H1 (cell line): ENCODE measurements around the gene KRT78. TPM values are rescaled to one million over a fixed set of nuclear protein-coding genes. Genes with fewer than 3 reads are reported as not detected.

Source experiments
- CTCF ChIA-PET: fragments of 300-600 bp; sonication (Branson Sonifier 250); formaldehyde crosslinking; loops from one replicate; lab custom pipeline; 2021; ENCODE audit not compliant: partially characterized antibody; lab: Charles Lee
- POLR2A ChIA-PET: fragments of 300-600 bp; sonication (Branson Sonifier 250); formaldehyde crosslinking; loops from one replicate; lab custom pipeline; 2021; ENCODE audit warnings: inconsistent platforms; ENCODE audit not compliant: partially characterized antibody; lab: Charles Lee
- DNase-seq, 2 experiments: peaks; one replicate each; pipeline versions ENCODE4 v3.0.0 to v3.0.0-alpha.2; 2010 to 2022; ENCODE audit warnings: low spot score in 2 of 2, low read depth in 1 of 2, mixed read lengths in 1 of 2
- FAIRE-seq: peaks from 2 replicates; lab custom pipeline; 2011; peaks lifted over from hg19 to GRCh38; lab: Jason Lieb, UNC
- H2AFZ ChIP-seq: 2 replicates; pipeline ENCODE4 v1.8.1; 2012; ENCODE audit warnings: low read length, inconsistent platforms
- H2AK5ac ChIP-seq: 2 replicates; pipeline ENCODE4 v1.6.1; 2013; ENCODE audit warnings: low read depth, low read length
- H2BK120ac ChIP-seq: replicated peaks from 2 replicates; pipeline ENCODE3; 2013; ENCODE audit warnings: low read depth, low read length, inconsistent platforms
- H2BK12ac ChIP-seq: 2 replicates; pipeline ENCODE4 v1.6.1; 2013; ENCODE audit warnings: low read depth, low read length
- H2BK15ac ChIP-seq: 2 replicates; pipeline ENCODE4 v1.6.1; 2013; ENCODE audit warnings: low read length
- H2BK20ac ChIP-seq: 2 replicates; pipeline ENCODE4 v1.6.1; 2013; ENCODE audit warnings: low read length
- H2BK5ac ChIP-seq: 2 replicates; pipeline ENCODE4 v1.6.1; 2013; ENCODE audit warnings: low read depth, low read length
- H3K14ac ChIP-seq: 2 replicates; pipeline ENCODE4 v1.6.1; 2013; ENCODE audit warnings: inconsistent platforms; ENCODE audit not compliant: insufficient read length
- H3K18ac ChIP-seq: 2 replicates; pipeline ENCODE4 v1.6.1; 2013; ENCODE audit warnings: low read length; ENCODE audit errors: extremely low read depth
- H3K23ac ChIP-seq: 2 replicates; pipeline ENCODE4 v1.6.1; 2013; ENCODE audit warnings: inconsistent platforms; ENCODE audit not compliant: insufficient read length
- H3K23me2 ChIP-seq: 2 replicates; pipeline ENCODE4 v1.6.1; 2013; ENCODE audit warnings: low read depth, low read length
- H3K27ac ChIP-seq: 2 replicates; pipeline ENCODE4 v1.6.1; 2011; ENCODE audit warnings: low read depth, low read length, inconsistent platforms
- H3K27me3 ChIP-seq, 4 experiments: replicated peaks in 1 of 4; 1 replicate in 1 of 4; 2 replicates in 3 of 4; pipeline versions ENCODE4 v1.6.1 to v1.8.1; 2011 to 2013; ENCODE audit warnings: low read length in 3 of 4, mild to moderate bottlenecking in 3 of 4, inconsistent platforms in 2 of 4, mixed read lengths in 2 of 4, moderate library complexity in 1 of 4; ENCODE audit not compliant: control insufficient read depth in 3 of 4, insufficient read depth in 3 of 4; ENCODE audit errors: extremely low read depth in 1 of 4
- H3K36me3 ChIP-seq, 4 experiments: 2 replicates each; pipeline versions ENCODE4 v1.6.1 to v1.8.1; 2011 to 2013; ENCODE audit warnings: mild to moderate bottlenecking in 4 of 4, low read length in 3 of 4, moderate library complexity in 2 of 4, control low read depth in 1 of 4, inconsistent platforms in 1 of 4; ENCODE audit not compliant: insufficient read depth in 4 of 4, control insufficient read depth in 2 of 4
- H3K4ac ChIP-seq: replicated peaks from 2 replicates; pipeline ENCODE3; 2013; ENCODE audit warnings: low read length, low read depth, mixed read lengths, inconsistent platforms; ENCODE audit not compliant: insufficient read length
- H3K4me1 ChIP-seq, 4 experiments: replicated peaks in 1 of 4; 1 replicate in 1 of 4; 2 replicates in 3 of 4; pipeline versions ENCODE4 v1.6.1 to v1.8.1; 2011 to 2013; ENCODE audit warnings: low read length in 3 of 4, inconsistent platforms in 2 of 4, mixed read lengths in 1 of 4; ENCODE audit not compliant: insufficient read depth in 4 of 4, control insufficient read depth in 3 of 4
- H3K4me2 ChIP-seq, 2 experiments: 2 replicates each; pipeline versions ENCODE4 v1.6.1 to v1.8.1; 2011 to 2013; ENCODE audit warnings: low read depth in 2 of 2, low read length in 2 of 2, control low read depth in 1 of 2, inconsistent platforms in 1 of 2, mild to moderate bottlenecking in 1 of 2; ENCODE audit not compliant: insufficient read depth in 1 of 2
- H3K4me3 ChIP-seq, 4 experiments: fragments of 200-600, 300-600 bp in 1 of 4; sonication (generic), shearing (Covaris generic), sonication (Bioruptor Twin) in 1 of 4; 2 replicates each; pipeline versions ENCODE4 v1.5.1 to v1.8.1; 2011 to 2016; ENCODE audit warnings: low read length in 4 of 4, low read depth in 3 of 4, control low read depth in 2 of 4, inconsistent platforms in 2 of 4, mild to moderate bottlenecking in 2 of 4, mixed read lengths in 1 of 4, moderate library complexity in 1 of 4; ENCODE audit not compliant: insufficient read depth in 2 of 4; ENCODE audit errors: extremely low read depth in 1 of 4
- H3K56ac ChIP-seq: replicated peaks from 2 replicates; pipeline ENCODE3; 2013; ENCODE audit warnings: low read depth, mild to moderate bottlenecking, mixed read lengths, low read length, inconsistent platforms; ENCODE audit not compliant: insufficient read length
- H3K79me1 ChIP-seq: 2 replicates; pipeline ENCODE4 v1.6.1; 2013; ENCODE audit warnings: low read depth, low read length, control low read depth
- H3K79me2 ChIP-seq, 2 experiments: 2 replicates each; pipeline versions ENCODE4 v1.6.1 to v1.8.1; 2012 to 2013; ENCODE audit warnings: low read length in 2 of 2, mild to moderate bottlenecking in 2 of 2, inconsistent platforms in 1 of 2; ENCODE audit not compliant: insufficient read depth in 2 of 2, control insufficient read depth in 1 of 2
- H3K9ac ChIP-seq, 4 experiments: replicated peaks in 1 of 4; 1 replicate in 1 of 4; 2 replicates in 3 of 4; pipeline versions ENCODE4 v1.6.1 to v1.8.1; 2011 to 2013; ENCODE audit warnings: low read depth in 3 of 4, low read length in 3 of 4, control low read depth in 2 of 4, mild to moderate bottlenecking in 2 of 4, moderate library complexity in 2 of 4, inconsistent platforms in 1 of 4; ENCODE audit errors: extremely low read depth in 1 of 4
- H3K9me3 ChIP-seq, 2 experiments: 2 replicates each; pipeline versions ENCODE4 v1.6.1 to v1.8.1; 2012 to 2013; ENCODE audit warnings: mild to moderate bottlenecking in 2 of 2, moderate library complexity in 2 of 2, control low read depth in 1 of 2, inconsistent platforms in 1 of 2, low read depth in 1 of 2, low read length in 1 of 2, mixed read lengths in 1 of 2; ENCODE audit not compliant: insufficient read depth in 2 of 2
- H4K20me1 ChIP-seq, 2 experiments: replicated peaks in 1 of 2; 2 replicates each; pipeline versions ENCODE3 to v1.8.1; 2011 to 2013; ENCODE audit warnings: inconsistent platforms in 2 of 2, low read length in 2 of 2, mild to moderate bottlenecking in 1 of 2; ENCODE audit not compliant: insufficient read depth in 2 of 2, control insufficient read depth in 1 of 2
- H4K5ac ChIP-seq: 2 replicates; pipeline ENCODE4 v1.6.1; 2013; ENCODE audit warnings: low read length, low read depth, mixed read lengths, inconsistent platforms; ENCODE audit not compliant: insufficient read length
- H4K8ac ChIP-seq: 2 replicates; pipeline ENCODE4 v1.8.0; 2013; ENCODE audit warnings: mild to moderate bottlenecking, moderate library complexity, low read length, inconsistent platforms; ENCODE audit not compliant: insufficient read depth; ENCODE audit errors: extremely low read depth
- H4K91ac ChIP-seq: replicated peaks from 2 replicates; pipeline ENCODE3; 2013; ENCODE audit warnings: low read length, mixed read lengths, inconsistent platforms; ENCODE audit not compliant: insufficient read length
- BRCA1 ChIP-seq: IDR thresholded peaks from 2 replicates; pipeline ENCODE4 v1.6.1; 2012; ENCODE audit warnings: low read depth, low read length, improper control_type of control experiment
- CBX5 ChIP-seq: fragments of 300-800, 300-1000 bp; sonication (generic); IDR thresholded peaks from 2 replicates; pipeline ENCODE4 v1.7.1; 2016; ENCODE audit warnings: antibody characterized with exemption, low read length, low read depth
- JUN ChIP-seq: IDR thresholded peaks from 2 replicates; pipeline ENCODE4 v1.6.1; 2011; ENCODE audit warnings: low read depth, mild to moderate bottlenecking, improper control_type of control experiment, low read length
- KDM4A ChIP-seq: IDR thresholded peaks from one replicate; pipeline ENCODE4 v1.7.1; 2012; ENCODE audit warnings: low read depth, mild to moderate bottlenecking, moderate library complexity, low read length, inconsistent platforms; ENCODE audit not compliant: severe bottlenecking
- KDM5A ChIP-seq: fragments of 200-600 bp; IDR thresholded peaks from 2 replicates; pipeline ENCODE4 v1.7.1; 2012; ENCODE audit warnings: mild to moderate bottlenecking, low read length, inconsistent platforms, mixed read lengths
- MAFK ChIP-seq: IDR thresholded peaks from 2 replicates; pipeline ENCODE4 v1.6.1; 2012; ENCODE audit warnings: low read depth, mild to moderate bottlenecking, improper control_type of control experiment, low read length
- POLR2AphosphoS5 ChIP-seq: IDR thresholded peaks from 2 replicates; pipeline ENCODE4 v1.6.1; 2011; ENCODE audit warnings: low read depth, low read length
- RBBP5 ChIP-seq: IDR thresholded peaks from 2 replicates; pipeline ENCODE4 v1.7.1; 2012; ENCODE audit warnings: low read depth, mild to moderate bottlenecking, inconsistent platforms, low read length, moderate library complexity, borderline replicate concordance
- SIRT6 ChIP-seq: IDR thresholded peaks from one replicate; pipeline ENCODE4 v1.7.1; 2012; ENCODE audit warnings: low read length, inconsistent platforms
- WGBS, 2 experiments: shearing (Covaris generic) in 1 of 2; methylation state at CpG; one replicate each; pipeline versions ENCODE4 v1.1.6 to v1.1.7; 2013 to 2015; ENCODE audit warnings: low lambda C conversion rate in 2 of 2, mixed read lengths in 2 of 2, inconsistent platforms in 1 of 2, low coverage in 1 of 2, missing lambda C conversion rate in 1 of 2; ENCODE audit not compliant: insufficient replicate concordance in 2 of 2, insufficient coverage in 1 of 2, insufficient read length in 1 of 2; ENCODE audit errors: extremely low coverage in 1 of 2, missing lambda C conversion rate in 1 of 2; 5-methylcytosine and 5-hydroxymethylcytosine counted together
- polyA plus RNA-seq, 7 experiments: library from polyadenylated mRNA; depleted of rRNA in 3 of 7; stranded (reverse) in 5 of 7; unstranded in 2 of 7; fragments of >200 nt in 5 of 7; fragments of 200-250 nt in 2 of 7; gene quantifications; 1 replicate in 5 of 7; 2 replicates in 1 of 7; 4 replicates in 1 of 7; pipeline versions ENCODE4 v1.2.1 to v1.2.3, GENCODE V29; 2011 to 2013; ENCODE audit warnings: missing spikeins in 2 of 7, mixed read lengths in 2 of 7
- total RNA-seq: library from RNA; stranded (reverse); fragmentation: NEBNext Ultra II Directional; extraction: Animal tissue kit (Norgen Biotek cat#: 25700); gene quantifications from 2 replicates; pipeline ENCODE4 v1.2.1, GENCODE V29; 2021

Gene KRT78
- total and polyA plus RNA-seq, 2 of the 8 experiments (the other 6 are each of a cell fraction or from before 2014, with no cell fraction given), result not detected

GRCh38 chr12:52856787-52857186 is 8.0 kb upstream of the KRT78 start:
- Histone ChIP-seq H2BK15ac (no peak overlapping the region), H3K56ac (no peak overlapping the region), H3K18ac (no peak overlapping the region), H3K27me3 (no peaks in the 10 kb centered on the region; a peak in 1 of 7 replicates), H3K79me2 (no peaks in the 10 kb centered on the region), H3K4ac (no peak overlapping the region), H4K5ac (no peak overlapping the region), H4K20me1 (no peaks in the 10 kb centered on the region), H3K14ac (no peak overlapping the region), H2BK5ac (no peak overlapping the region), H2AFZ (no peak overlapping the region), H4K8ac (no peak overlapping the region), H3K23ac (no peak overlapping the region), H3K27ac (no peak overlapping the region), H3K79me1 (no peaks in the 10 kb centered on the region), H2BK12ac (no peak overlapping the region), H3K9ac (no peak overlapping the region), H3K36me3 (no peaks in the 10 kb centered on the region), H2BK20ac (no peak overlapping the region), H4K91ac (no peak overlapping the region), H3K4me1 (peaks cover 0 to 2% (median 0%) of the 10 kb centered on the region in 4 experiments; a peak in 1 of 7 replicates), H2BK120ac (no peak overlapping the region), H3K9me3 (no peaks in the 10 kb centered on the region), H3K4me3 (no peak overlapping the region), H2AK5ac (no peak overlapping the region), H3K4me2 (no peak overlapping the region), H3K23me2 (no peaks in the 10 kb centered on the region)
- DNase-seq (no peak), FAIRE-seq (no peak)
- ChIA-PET CTCF (interaction anchor here (0.9 to 1.3 kb wide), 4 partner anchors 9 to 21 kb away, joined by 3 to 5 read pairs (median 4); no protein-coding TSS in a partner anchor), POLR2A (no interaction called here)
- WGBS, 2 experiments, result 90% methylated on average over 3 of the region's 3 CpGs; no CpG with 5 or more reads in 1 of the 2 experiments
- TF ChIP-seq KDM5A, result no peak
- TF ChIP-seq POLR2AphosphoS5, result no peak
- TF ChIP-seq CBX5, result no peak
- TF ChIP-seq KDM4A, result no peak
- no peak for TF ChIP-seq BRCA1
- no peak for TF ChIP-seq MAFK
- no peak for TF ChIP-seq JUN
- TF ChIP-seq SIRT6, result no peak
- TF ChIP-seq RBBP5, result no peak
- TF ChIP-seq, all 59 proteins: peak for 0
